NCI-H2029 (cell line): ENCODE measurements around the gene TMEM51.
"Not testable (repeated sequence)": the region's sequence is repeated elsewhere in the genome, so short reads cannot be mapped to it uniquely, and the experiment has no call there.

ENCODE experiments used
- DNase-seq: peaks from one replicate; lab custom pipeline; 2025; lab: John Stamatoyannopoulos, UW

TMEM51 gene

GRCh38 chr1:15154480-15155036 is 1.0 kb downstream of the TMEM51 start:
- no peak for DNase-seq

GRCh38 chr1:15155191-15155590 is 1.6 kb downstream of the TMEM51 start:
- no peak for DNase-seq

- DNase-seq: no peak
These were observed 2.6 kb downstream of the TMEM51 start for GRCh38 chr1:15155888-15156741.

- DNase-seq: no peak
These were observed 3.3 kb downstream of the TMEM51 start for GRCh38 chr1:15156807-15157380.

- no peak for DNase-seq
These were observed 4.2 kb downstream of the TMEM51 start for GRCh38 chr1:15157524-15158399.

- no peak for DNase-seq
These were observed 5.1 kb downstream of the TMEM51 start for GRCh38 chr1:15158506-15159165.

- no peak for DNase-seq
These were observed 5.6 kb downstream of the TMEM51 start for GRCh38 chr1:15159166-15159555.

- no peak for DNase-seq
These were observed 7.1 kb downstream of the TMEM51 start for GRCh38 chr1:15160626-15161025.

GRCh38 chr1:15167386-15167785 is 13.8 kb downstream of the TMEM51 start:
- no peak for DNase-seq

- no peak for DNase-seq
These were observed 14.9 kb downstream of the TMEM51 start for GRCh38 chr1:15168479-15168878.

- no peak for DNase-seq
These were observed 16.5 kb downstream of the TMEM51 start for GRCh38 chr1:15170071-15170470.

- DNase-seq: no peak
These were observed 17.8 kb downstream of the TMEM51 start for GRCh38 chr1:15171271-15171908.

GRCh38 chr1:15172405-15173259 is 19.1 kb downstream of the TMEM51 start:
- no peak for DNase-seq

- DNase-seq: no peak
These were observed 20.5 kb downstream of the TMEM51 start for GRCh38 chr1:15173863-15174614.

- DNase-seq: no peak
These were observed 21.1 kb downstream of the TMEM51 start for GRCh38 chr1:15174615-15174983.

- DNase-seq: not testable (repeated sequence)
These were observed 22.0 kb downstream of the TMEM51 start for GRCh38 chr1:15175324-15176094.

GRCh38 chr1:15176120-15176519 is 22.6 kb downstream of the TMEM51 start:
- DNase-seq: no peak

- DNase-seq: no peak
These were observed 23.5 kb downstream of the TMEM51 start for GRCh38 chr1:15176898-15177665.
